NCI-H1694 treated with DMSO at 0.1 percent for 48 hours (cell line): ENCODE measurements around the gene AAMDC.
"Not testable (repeated sequence)": the region's sequence is repeated elsewhere in the genome, so short reads cannot be mapped to it uniquely, and the experiment has no call there.

Source experiments
- DNase-seq: peaks from one replicate; lab custom pipeline; 2025; lab: John Stamatoyannopoulos, UW

AAMDC gene

DNA sequence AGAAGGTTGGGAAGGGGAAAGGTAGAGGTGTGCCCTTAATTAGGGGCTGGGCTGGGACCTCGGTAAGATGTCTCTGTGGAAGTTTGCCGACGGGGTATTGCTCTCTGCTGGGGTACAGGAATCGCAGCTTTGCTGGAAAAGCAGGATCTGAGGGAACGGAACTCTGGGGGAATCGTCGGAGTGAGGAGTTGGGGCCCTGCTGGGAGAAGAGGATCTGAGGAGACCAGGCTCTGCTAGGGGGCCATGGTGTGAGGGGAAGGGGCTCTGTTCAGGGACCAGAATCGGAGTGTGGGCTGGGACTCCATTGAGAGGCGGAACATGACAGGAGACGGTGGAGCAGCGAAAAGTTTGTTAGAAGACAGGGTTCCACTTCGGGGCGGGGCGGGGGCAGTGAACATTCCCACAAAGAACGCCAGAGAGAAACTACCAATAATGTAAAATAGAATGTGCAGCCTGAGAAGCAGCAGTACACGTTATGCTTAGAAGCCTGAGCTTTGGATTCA, 456 bp downstream of the AAMDC start:
- DNase-seq = no peak

DNA sequence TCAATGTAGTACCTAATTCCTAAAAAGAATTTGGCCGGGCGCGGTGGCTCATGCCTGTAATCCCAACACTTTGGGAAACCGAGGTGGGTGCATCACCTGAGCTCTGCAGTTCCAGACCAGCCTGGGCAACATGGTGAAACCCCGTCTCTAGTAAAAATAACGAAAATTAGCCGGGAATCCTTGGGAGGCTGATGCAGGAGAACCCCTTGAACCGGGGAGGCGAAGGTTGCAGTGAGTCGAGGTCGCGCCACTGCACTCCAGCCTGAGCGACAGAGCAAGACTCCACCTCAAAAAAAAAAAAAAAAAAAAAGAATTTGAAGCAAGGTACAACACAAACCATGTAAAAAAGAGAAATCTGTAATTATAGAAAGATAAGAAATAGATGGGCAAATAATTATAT, 1.2 kb downstream of the AAMDC start:
- not testable (repeated sequence) for DNase-seq

DNA sequence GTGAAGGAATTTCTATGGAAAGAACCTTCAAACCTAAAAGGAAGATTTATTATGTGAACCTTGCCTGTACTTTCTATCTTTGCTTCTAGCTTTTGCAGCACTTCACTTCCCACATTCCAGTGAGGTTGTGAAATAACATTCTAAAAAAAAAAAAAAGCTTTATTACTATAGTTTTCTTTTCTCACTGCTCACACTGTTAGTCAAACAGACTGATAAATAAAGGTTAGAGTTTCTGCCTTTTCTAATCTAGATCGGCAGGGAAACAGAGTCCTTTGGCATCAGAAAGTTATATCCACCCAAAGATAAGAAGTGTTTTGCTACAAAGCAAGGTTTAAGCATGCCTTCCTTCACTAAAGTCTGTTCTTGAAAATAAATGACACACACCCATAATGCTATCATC, 2.8 kb downstream of the AAMDC start:
- DNase-seq = no peak

DNA sequence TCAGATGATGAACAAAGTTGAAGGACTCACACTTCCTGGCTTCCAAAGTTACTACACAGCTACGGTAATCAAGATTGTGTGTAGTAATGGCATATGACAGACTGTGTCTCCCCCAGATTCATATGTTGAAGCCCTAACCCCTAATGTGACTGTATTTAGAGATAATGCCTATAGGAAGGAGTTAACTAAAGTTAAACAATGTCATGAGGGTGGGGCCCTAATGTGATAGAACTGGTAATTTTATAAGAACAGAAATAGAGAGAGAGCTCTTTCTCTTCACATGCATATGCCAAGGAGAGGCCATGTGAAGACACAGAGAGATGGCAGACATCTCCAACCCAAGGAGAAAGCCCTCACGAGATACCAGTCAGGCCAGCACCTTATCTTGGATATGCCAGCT, 8.0 kb downstream of the AAMDC start:
- DNase-seq = no peak

DNA sequence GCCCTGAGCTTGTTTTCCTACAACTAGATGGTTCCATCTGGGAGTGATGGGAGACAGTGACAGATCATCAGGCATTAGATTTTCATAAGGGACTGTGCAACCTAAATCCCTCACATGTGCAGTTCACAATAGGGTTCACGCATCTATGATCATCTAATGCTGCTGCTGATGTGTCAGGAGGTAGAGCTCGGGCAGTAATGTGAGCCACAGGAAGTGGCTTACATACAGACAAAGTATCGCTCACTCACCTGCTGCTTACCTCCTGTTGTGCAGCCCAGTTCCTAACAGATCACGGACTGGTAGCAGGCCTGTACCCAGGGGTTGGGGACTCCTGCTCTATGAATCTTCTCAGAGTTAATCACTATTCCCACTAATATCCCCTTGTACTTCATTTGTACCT, 12.4 kb downstream of the AAMDC start:
- no peak for DNase-seq

DNA sequence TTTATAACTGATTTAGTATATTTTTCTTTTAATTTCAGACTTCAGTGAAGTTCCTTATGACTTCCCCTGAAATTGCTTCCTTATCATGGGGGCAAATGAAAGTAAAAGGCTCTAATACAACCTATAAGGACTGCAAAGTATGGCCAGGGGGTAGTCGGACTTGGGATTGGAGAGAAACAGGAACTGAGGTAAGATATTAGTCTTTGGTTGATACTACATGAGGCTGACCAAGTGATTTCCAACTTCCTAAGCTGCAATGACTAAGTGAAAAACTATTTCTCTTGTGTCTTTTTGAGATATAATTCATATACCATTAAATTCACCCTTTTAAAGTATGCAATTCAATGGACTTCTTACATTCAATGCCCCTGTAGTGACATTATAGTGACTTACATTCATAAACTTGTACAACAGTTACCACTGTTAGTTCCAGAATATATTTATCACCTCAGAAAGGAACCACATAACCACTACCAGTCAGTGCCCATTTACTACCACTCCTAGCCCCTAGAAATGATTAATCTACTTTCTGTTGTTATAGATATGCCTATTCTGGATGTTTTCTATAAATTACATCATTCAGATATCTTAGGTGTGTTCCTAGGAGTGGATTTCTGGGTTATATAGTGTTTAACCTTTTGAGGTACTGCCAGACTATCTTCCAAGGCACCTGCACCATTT, 21.6 kb downstream of the AAMDC start:
- no peak for DNase-seq

DNA sequence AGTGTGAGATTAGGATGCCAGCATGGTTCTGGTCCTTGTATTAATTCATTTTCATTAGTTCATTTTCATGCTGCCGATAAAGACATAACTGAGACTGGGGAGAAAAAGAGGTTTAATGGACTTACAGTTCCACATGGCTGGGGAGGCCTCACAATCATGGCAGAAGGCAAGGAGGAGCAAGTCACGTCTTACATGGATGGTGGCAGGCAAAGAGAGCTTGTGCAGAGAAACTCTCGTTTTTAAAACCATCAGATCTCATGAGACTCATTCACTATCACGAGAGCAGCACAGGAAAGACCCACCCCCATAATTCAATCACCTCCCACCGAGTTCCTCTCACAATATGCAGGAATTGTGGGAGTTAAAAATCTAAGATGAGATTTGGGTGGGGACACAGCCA, 22.8 kb downstream of the AAMDC start:
- DNase-seq = not testable (repeated sequence)

DNA sequence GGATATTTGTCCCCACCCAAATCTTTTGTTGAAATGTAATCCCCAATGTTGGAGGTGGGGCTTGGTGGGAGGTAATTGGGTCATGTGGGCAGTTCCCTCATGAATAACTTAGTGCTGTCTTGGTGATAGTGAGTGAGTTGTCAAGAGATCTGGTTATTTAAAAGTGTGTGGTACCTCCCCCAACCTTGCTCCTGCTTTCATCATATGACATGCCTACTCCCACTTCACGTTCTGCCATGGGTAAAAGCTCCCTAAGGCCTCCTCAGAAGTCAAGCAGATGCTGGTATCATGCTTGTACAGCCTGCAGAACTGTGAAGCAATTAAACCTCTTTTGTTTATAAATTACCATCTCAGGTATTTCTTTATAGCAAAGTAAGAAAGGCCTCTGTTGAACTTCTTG, 30.6 kb downstream of the AAMDC start:
- no peak for DNase-seq

DNA sequence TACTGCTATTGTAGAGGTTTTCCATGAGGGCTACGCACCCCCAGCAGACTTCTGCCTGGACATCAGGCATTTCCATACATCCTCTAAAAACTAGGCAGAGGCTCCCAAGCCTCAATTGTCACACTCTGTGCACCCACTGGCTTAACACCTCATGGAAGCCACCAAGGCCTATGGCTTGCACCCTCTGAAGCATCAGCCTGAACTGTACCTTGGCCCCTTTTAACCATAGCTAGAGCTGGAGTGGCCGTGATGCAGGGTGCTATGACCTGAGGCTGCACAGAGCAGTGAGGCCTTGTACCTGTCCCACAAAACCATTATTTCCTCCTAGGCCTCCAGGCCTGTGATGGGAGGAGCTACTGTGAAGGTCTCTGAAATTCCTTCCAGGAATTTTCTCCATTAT, 33.9 kb downstream of the AAMDC start:
- DNase-seq = no peak

DNA sequence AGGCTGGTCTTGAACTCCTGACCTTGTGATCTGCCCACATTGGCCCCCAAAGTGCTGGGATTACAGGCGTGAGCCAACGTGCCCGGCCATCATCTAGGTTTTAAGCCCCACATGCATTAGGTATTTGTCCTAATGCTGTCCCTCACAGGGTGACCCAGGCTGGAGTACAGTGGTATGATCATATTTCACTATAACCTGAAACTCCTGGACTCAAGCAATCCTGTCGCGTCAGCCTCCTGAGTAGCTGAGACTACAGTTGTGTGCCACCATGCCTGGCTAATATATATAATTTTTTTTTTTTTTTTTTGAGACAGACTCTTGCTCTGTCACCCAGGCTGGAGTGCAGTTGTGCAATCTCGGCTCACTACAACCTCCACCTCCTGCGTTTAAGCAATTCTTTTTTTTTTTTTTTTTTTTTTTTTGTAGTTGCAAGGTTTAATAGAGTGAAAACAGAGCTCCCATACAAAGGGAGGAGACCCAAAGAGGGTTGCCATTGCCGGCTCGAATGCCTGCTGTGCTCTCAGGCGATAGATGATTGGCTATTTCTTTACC, 37.0 kb downstream of the AAMDC start:
- not testable (repeated sequence) for DNase-seq

DNA sequence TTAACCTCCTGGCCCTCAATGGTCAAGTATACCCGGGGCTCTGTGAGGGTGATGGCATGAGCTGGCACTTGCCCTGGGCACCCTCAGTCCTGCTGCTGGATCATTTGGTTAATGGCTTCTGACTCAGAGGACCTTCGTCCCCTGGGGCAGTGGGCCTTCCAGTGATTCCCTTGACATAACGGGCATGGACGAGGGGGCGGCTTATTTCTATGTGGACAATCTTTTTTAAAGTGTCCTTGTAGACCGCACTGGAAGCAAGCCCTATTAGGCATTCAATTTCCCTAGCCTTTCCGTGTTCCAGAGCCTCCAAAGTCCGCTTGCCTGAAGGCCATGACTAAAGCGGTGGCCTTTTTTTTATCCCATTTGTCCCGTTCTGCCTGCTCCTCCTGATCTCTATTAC, 40.5 kb downstream of the AAMDC start:
- DNase-seq = not testable (repeated sequence)

DNA sequence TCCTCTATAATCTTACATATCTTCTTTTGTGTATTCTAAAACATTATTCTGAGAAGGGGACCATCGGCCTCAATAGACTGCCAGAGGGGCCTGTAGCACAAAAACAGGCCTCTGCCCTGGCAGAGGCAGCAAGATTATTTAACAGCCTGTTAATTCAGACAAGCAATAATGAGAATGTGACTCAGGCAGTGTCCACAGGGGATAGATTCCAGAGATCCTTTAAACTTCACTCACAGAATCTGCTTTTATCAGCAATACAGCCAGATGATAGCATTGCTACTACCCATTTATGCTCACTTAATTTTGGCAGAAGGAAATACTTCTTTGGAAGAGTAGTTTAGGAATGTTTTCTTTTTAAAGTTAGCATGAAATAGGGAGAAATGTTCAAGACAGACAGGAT, 44.9 kb downstream of the AAMDC start:
- no peak for DNase-seq

DNA sequence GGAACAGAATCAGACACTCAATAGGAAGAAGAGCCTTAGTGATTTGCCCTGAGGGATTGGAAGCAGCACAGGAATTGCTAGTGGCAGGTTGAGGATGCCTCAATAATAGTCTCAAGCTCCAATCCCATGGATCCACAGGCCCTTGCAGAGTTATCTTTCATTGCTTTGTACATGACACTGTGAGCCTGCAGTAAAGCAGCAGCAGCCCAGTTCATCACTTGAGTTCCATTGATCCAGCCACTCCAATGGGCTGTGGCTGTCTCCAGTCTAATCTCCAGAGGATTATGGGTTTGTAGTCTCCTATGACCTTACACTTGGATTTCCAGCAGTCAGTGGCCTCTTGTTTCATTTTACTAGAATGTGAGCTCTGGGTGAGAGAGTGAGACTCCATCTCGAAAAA, 45.4 kb downstream of the AAMDC start:
- no peak for DNase-seq

DNA sequence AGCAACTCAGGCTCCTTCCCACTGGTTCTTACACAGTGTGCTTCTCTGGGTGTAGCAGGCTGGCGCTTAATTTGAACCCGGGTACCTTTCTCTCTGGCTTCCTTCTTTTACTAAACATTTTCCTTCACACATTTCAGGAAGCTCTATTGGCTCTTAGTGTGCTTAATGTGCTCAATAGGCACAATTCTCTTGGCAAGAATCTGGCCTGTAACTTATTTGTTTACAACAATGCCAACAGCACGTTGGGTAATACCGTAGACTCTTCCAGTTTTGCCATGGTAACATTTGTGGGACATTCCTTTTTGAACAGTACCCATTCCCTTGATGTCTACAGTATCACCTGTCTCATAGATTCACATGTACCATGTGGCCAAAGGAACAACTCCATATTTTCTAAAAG, 47.8 kb downstream of the AAMDC start:
- DNase-seq = no peak

DNA sequence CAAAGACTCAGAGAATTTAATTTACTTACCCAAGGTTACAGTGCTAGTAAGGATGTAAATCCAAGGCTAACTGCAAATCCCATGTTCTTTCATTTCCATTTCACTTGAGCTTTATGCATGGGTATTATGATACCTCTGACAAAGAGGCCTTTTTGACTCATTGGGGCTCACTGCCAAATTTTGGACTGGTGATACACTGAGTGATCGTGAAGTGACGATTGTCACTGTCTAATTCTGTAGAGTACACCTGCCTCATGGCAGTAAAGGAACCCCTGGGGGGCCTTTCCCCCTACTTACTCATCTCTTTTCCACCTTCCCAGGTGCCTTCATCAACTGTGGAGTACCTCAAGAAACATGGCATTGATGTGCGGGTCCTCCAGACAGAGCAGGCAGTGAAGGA, 50.9 kb downstream of the AAMDC start:
- no peak for DNase-seq

DNA sequence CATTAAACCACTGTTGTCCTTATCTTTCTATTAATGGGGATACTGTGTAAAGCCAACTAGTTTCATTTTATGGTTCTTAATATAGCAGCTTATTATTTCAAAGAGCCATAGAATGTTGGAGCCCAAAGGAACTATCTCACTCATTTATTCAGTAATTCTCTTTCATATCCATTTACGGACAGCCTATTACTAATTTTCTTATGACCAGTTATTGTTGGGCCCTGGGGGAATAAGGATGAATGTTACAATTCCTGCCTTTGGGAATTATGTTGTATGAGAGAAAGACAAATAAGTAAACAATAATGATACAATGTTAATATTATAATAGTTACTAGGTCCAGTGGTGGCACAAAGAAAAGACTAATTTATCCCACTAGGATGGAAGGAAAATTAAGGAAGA, 52.4 kb downstream of the AAMDC start:
- no peak for DNase-seq

DNA sequence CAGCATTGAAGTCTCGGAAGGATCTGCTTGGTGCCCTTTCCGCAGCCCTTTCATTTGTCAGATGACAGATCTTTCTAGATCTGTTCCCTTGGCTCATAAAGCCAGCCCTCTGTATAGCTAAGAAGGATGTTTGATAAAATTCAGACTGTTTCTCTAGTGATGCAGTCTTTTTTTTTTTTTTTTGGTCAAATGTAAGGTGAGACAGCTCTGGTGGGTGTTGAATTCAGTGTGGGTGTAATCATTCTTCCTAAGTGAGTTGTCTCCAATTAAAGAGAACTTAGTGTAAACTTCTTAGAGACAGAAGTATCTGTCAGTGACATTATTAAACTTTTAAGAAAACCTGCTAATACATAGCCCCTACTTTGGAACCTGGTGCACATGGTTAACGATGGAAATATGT, 53.3 kb downstream of the AAMDC start:
- no peak for DNase-seq

DNA sequence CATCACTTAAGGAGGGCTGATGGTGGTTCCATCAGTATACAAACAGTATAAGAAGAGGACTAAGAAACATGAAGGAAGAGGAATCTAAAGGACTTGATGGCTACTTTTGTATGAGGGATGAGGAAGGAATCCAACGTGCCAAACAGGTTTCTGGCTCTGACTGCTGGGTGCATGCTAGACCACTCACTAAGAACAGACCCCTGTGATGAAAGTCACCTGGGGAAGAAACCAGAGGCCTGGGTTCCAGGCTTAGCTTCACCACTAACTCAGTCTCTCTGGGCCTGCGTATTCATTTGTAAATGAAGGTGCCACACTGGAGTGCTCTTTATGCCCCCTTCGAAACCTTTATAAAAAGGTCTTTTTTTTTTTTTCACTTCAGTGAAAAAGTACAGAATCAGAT, 55.1 kb downstream of the AAMDC start:
- DNase-seq = no peak

DNA sequence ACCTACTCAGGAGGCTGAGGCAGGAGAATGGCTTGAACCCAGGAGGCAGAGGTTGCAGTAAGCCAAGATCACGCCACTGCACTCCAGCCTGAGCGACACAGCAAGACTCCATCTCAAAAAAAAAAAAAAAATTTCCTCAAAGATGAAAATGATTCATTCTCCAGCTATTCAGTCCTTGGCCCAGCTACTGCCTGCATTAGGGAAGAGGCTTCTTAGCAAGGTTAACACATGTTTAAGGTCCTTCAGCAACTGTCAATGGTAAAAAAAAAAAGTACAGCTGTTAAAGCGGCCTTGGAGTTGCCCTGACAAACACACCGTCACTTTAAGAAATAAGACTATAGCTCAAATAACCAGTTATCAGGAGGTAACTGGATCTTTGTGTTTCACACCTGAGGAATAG, 57.3 kb downstream of the AAMDC start:
- DNase-seq = not testable (repeated sequence)

DNA sequence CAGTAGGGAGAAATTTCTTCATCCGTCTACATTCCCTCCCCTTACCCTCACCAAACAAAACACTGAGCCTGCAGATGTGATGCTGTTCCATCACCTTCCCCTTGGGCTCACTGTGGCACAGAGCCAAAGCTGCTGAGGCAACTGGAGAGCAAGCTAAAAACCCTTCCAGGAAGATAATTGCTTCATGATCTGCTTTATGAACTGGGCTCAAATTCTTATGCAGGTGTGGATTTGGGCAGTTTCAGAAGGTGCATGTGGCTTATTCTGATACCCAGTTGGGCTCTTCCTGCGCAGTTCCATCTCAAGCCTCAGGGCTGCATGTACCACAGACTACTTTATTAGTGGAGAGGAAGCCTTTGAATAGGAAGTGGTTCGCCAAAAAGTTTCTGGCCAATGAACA, 58.3 kb downstream of the AAMDC start:
- no peak for DNase-seq

DNA sequence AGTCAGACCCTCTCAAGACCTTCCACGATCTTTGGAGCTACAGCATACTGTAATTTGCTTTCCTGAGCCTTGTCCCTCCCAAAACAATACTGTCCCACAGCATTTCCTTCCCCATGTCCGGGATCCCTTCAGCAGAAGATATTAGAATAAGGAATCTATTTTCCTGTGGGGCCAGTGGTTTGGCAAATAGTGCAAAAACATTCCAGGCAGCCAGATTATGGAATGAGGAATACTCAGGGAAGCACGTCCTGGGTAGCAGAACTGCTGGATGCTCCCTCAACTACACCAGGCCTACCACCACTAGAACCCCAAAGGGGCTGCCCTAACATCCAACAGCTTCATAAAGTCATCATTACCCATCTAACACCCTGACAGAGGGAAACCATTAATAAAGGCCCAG, 61.5 kb downstream of the AAMDC start:
- no peak for DNase-seq

DNA sequence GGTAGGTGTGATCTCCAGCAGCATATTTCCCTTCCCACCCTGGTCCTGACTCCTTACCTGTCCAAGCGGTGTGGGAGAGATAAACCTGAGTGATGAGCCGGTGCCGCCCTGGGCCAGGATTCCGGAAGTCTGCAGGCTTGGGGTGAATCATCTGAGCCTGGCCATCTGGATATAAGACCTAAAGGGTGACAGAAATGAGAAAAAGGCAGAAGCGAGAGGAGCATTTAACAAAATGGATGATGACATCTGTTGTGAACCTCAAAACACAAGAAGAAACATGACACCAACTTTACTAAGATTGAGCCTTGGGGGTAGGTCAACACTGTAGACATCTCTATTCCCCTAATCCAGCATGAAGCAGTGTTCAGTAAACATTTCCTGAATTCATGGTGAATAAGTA, 62.8 kb downstream of the AAMDC start:
- no peak for DNase-seq

DNA sequence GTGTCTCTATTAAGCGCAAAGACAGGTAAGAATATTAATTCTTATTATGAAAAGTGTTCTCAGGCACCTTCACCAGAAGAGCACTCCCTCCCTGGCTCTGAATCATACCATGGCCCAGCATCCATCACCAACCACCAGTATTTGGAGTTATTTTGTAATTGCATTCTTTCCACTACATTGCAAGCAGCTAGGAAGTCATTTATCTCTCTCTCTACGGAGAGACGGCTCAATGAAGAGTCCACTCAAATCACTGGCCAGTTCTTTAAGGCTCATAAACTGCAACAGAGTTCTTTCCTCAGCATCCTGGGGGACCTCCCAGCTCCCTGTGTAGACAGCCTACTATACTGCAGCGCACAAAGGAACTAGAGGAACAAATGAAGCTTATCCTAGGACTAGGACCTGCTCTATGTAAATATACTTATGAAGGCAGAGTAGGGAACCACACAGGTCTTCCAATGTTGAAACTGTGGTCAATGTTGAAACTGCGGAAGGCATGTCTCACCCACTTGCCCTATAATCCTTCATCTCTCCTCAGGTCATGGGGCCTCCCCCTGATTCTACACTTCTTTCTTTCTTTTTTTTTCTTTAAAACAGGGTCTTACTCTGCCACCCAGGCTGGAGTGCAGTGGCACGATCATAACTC, 63.4 kb downstream of the AAMDC start:
- DNase-seq = no peak

DNA sequence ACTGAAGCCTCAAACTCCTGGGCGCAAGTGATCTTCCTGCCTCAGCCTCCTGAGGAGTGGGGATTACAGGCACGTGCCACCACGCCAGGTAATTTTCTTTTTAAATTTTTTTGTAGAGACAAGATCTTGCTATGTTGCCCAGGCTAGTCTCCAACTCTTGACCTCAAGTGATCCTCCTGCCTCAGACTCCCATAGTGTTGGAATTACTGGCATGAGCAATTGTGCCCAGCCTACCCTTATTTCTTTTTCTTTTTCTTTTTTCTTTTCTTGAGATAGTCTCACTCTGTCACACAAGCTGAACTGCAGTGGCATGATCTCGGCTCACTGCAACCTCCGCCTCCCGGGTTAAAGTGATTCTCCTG, 63.9 kb downstream of the AAMDC start:
- DNase-seq = no peak
